ENCODE results near the gene USH2A. TPM values are rescaled to one million over a fixed set of nuclear protein-coding genes. Genes with fewer than 3 reads are reported as not detected.

USH2A gene
- total RNA-seq, 4 donors from 2014 or later, result not detected

DNA sequence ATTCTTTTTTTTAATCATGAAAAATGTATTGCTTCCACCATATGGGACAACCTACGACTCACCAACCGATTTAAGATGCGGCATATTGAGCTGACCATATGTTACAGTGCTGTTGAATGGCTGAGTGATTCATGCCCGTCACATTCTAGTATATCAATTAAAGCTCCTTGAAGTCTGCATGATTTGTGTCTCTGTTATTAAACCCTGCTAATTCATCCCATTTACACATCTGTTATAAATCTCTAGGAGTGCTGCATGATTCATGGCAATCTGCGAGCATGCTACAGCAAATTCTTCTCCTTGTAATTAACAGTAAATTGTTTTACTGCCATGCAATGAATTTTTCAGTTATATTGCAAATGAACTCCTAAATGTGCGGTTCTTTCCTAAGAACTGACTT is 239.8 kb downstream of the USH2A start:
- DNase-seq (ENCODE audit: low spot score), result no peak
- TF ChIP-seq, protein P1, sequence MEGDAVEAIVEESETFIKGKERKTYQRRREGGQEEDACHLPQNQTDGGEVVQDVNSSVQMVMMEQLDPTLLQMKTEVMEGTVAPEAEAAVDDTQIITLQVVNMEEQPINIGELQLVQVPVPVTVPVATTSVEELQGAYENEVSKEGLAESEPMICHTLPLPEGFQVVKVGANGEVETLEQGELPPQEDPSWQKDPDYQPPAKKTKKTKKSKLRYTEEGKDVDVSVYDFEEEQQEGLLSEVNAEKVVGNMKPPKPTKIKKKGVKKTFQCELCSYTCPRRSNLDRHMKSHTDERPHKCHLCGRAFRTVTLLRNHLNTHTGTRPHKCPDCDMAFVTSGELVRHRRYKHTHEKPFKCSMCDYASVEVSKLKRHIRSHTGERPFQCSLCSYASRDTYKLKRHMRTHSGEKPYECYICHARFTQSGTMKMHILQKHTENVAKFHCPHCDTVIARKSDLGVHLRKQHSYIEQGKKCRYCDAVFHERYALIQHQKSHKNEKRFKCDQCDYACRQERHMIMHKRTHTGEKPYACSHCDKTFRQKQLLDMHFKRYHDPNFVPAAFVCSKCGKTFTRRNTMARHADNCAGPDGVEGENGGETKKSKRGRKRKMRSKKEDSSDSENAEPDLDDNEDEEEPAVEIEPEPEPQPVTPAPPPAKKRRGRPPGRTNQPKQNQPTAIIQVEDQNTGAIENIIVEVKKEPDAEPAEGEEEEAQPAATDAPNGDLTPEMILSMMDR (IDR thresholded peaks at IDR 0.05), result no peak

DNA sequence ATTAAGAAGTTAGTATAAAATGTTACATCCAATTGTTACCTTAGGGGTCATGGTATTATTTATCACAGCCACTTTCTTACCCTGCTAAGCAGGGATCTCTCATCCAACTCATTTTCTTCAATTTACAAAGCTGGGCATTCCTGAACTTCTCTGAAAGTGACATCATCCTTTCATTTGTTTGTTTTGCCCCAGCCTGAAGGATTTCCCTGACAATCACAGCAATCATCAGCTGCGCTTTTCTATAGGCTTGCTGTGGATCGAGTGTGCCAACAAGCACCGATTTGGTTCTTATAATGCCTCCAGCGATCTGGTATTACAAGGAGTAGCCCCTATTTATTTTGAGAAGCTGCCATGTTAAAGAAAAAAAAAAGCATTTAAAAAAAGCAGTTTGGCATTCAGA is 240.2 kb downstream of the USH2A start:
- TF ChIP-seq, protein P1 (IDR thresholded peaks at IDR 0.05), result no peak
- DNase-seq (ENCODE audit: low spot score) (no peak), ATAC-seq (ENCODE audit: low FRiP score) (no peak)

More for the DNA sequence above, 239.8 kb downstream of the USH2A start:
- no peak for ATAC-seq (ENCODE audit: low FRiP score)

DNA sequence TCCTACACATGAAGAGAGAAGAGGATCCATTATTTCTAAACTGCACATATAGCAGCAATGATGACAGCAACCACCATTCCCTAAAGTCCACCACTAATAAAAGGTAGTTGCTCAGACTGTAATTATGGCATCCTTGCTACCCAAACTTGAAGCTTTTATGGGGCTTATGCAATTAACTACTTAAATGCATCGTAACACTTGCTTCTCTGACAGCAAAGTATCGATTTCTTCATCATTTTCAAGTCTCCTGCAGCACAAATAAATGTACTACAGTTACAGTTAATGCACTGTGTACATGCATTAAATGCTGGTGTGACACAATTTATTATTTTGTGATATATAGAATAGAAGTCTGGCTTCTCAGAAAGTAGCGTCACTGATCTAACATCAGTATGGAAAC is 241.7 kb downstream of the USH2A start:
- TF ChIP-seq, protein P1 (IDR thresholded peaks at IDR 0.05), result no peak
- no peak for ATAC-seq (ENCODE audit: low FRiP score)
- no peak for DNase-seq (ENCODE audit: low spot score)

DNA sequence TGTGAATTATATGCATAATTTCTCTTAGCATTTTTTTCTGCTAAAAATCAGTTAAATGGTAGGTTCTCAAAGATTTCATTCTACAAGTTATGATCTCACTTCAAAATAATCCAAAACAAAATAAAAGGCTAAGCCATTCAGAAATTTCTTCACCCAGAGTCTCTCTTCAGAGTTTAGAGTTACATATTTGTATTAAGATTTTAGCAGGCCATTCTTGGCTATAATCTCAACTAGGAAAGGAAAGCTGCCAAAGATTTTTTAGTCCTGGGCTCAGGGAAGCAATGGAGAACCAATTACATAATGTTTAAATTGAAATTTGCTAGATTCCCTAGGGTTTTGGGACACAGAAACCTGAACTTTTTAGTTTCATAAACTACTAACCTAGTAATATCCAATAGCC is 245.0 kb downstream of the USH2A start:
- DNase-seq (ENCODE audit: low spot score) (no peak), ATAC-seq (ENCODE audit: low FRiP score) (no peak)
- TF ChIP-seq, protein P1 (IDR thresholded peaks at IDR 0.05), result no peak

DNA sequence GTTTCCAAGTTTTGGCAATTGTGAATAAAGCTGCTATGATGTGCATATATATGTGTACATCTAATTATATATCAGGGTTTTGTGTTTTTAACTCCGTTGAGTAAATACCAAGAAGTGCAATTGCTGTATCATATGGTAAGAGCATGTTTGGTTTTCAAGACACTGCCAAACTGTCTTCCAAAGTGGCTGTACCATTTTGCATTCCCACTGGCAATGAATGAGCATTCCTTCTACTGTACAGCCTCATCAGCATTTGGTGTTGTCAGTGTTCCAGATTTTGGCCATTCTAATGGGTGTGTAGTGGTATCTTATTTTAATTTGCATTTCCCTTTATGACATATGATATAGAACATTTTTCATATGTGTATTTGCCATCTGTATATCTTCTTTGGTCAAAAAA is 246.3 kb downstream of the USH2A start:
- TF ChIP-seq, protein P1 (IDR thresholded peaks at IDR 0.05), result no peak
- DNase-seq (ENCODE audit: low spot score) (no peak), ATAC-seq (ENCODE audit: low FRiP score) (no peak)

DNA sequence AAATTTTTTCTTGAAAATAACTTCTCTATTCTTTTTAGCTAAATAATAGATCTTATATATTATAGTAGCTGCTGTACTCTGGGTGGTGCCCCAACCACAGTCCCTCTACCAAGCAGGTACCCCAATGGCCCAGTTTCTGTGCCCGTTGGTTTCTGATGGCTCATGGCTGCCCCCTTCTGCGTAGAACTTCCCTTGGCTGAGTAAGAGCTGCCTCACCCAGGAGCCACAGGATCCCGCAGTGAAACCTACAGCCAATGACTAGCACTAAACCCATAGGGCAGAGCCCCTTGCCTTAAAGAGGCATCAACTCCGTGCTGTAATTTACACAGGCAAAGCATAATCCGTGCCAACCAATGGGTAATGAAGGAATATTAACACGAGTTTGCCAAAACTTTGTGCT is 247.5 kb downstream of the USH2A start:
- DNase-seq (ENCODE audit: low spot score) (no peak), ATAC-seq (ENCODE audit: low FRiP score) (no peak)
- TF ChIP-seq, protein P1 (IDR thresholded peaks at IDR 0.05), result no peak

DNA sequence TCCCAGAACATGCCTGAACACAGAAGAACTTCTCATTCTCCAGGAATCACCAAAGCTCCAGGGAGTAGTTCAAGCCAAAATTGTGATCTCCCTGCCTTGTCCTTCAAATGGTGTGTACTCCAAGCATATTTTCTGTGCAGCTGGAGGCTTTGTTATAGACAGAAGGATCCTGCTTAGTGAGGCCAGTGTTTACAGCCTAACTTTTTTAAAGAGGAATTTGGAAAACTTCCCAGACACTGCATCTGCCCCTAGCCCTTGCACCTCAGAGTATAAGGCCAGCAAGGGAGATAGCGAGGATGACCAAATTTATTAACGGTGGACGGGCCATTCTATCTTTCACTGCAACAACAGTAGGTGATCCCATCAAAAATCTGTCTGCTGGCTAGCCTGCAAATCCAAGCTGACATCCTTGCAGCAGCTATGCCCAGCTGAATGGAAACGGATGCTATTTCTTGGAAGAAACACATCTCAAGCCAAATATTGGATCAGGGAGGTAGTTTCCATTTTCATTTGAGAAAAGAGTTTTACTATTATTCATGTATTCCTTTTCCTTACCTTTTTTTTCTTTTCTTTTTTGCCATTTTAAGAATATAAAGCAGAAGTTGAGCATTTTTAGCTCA is 249.8 kb downstream of the USH2A start:
- TF ChIP-seq, protein P1 (IDR thresholded peaks at IDR 0.05), result no peak
- no peak for ATAC-seq (ENCODE audit: low FRiP score)
- DNase-seq (ENCODE audit: low spot score), result no peak
